Spleen (tissue), 7 donors: Measurements from ENCODE around the gene SNX8.

Source experiments
- POLR2A ChIP-seq, 3 donors: fragments of 450-650 bp; IDR thresholded peaks; one replicate each; pipeline ENCODE4 v1.5.1; 2017; ENCODE audit warnings: antibody characterized with exemption in 3 of 3, mild to moderate bottlenecking in 1 of 3
- TF ChIP-seq, protein P1 (sequence below), 11 experiments: fragments of 200-600 bp in 7 of 11; fragments of 450-650 bp in 4 of 11; sonication (generic) in 4 of 11; IDR thresholded peaks in 8 of 11; conservative IDR thresholded peaks in 3 of 11; 1 replicate in 7 of 11; 2 replicates in 4 of 11; pipeline versions ENCODE4 v1.4.0 to v1.8.0; 2016 to 2021; ENCODE audit warnings: antibody characterized with exemption in 11 of 11, inconsistent platforms in 4 of 11, mild to moderate bottlenecking in 1 of 11
- donor health status: DM: no; HTN: no; CAD: no; lungs with moderate emphysema.
- donor health status: DM: no; HTN: no; CAD: no.
- donor health status: DM: no; HTN: no; CAD: no.

DNA sequence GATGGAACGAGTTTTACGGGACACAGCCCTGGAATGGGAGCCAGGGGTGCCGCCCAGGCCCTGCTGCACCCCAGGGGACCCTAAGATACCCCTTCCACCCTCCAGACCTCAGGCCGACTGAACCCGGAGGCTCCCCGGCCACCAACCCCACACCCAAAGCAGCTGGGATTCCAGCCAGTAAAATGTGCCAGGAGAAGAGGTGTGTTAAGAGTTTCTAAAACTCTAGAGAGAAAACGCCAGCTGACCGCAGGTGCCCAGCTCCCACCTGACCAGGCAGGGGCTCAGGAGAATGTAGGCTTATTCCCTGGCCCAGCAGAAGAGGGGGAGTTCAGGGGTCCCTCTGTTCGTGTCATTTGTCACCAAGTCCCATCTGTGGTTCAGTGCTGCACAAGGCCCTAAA lies 54.8 kb downstream of the SNX8 start:
- TF ChIP-seq, protein P1, sequence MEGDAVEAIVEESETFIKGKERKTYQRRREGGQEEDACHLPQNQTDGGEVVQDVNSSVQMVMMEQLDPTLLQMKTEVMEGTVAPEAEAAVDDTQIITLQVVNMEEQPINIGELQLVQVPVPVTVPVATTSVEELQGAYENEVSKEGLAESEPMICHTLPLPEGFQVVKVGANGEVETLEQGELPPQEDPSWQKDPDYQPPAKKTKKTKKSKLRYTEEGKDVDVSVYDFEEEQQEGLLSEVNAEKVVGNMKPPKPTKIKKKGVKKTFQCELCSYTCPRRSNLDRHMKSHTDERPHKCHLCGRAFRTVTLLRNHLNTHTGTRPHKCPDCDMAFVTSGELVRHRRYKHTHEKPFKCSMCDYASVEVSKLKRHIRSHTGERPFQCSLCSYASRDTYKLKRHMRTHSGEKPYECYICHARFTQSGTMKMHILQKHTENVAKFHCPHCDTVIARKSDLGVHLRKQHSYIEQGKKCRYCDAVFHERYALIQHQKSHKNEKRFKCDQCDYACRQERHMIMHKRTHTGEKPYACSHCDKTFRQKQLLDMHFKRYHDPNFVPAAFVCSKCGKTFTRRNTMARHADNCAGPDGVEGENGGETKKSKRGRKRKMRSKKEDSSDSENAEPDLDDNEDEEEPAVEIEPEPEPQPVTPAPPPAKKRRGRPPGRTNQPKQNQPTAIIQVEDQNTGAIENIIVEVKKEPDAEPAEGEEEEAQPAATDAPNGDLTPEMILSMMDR (IDR thresholded peaks at IDR 0.05 in 8 of 11, conservative IDR thresholded peaks at IDR 0.05 in 3 of 11) = no peak
- no peak for TF ChIP-seq POLR2A (IDR thresholded peaks at IDR 0.05)
